ENCODE results near the gene FAM222A.

FAM222A gene

GRCh38 chr12:109808876-109809646 lies 95.4 kb downstream of the FAM222A start:
- no peak for DNase-seq

DNA sequence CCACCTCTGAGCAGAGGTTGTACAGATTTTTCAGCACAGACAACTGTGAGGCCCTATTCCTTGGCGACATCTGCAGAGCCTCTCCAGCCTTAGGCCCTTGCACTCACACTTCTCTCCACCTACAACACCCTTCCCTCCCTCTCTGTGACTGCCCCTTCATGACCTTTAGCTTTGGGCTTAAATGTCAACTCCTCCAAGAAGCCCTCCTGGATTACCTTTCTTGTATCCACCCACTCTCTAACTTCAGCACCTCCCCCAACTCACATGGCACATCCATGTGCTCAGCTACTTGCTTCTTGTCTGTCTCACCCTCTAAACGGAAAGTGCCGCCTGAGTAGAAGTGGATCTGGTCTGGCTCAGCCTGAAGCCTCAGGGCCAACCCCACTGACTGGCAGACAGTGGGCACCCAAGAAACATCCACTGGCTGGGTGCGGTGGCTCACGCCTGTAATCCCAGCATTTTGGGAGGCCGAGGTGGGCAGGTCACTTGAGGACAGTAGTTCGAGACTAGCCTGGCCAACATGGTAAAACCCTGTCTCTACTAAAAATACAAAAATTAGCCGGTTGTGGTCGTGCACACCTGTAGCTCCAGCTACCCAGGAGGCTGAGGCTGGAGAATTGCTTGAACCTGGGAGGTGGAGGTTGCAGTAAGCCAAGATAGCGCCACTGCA lies 97.5 kb downstream of the FAM222A start:
- DNase-seq: no peak

DNA sequence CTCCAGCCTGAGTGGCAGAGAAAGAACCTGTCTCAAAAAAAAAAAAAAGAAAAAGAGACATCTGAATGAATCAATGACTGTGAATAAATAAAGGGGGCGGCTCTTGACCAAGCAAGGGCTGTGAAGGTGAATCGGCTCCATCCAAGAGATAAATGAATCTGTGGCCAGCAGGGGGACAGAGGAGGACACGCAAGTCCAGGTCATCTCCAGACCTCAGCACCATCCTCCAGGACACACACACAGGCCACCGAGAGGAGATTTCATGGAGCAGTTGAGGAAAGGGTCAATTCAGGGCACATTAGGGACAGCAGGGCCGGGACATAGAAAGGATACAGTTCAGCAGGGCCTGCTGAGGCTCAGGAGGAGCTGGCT lies 98.0 kb downstream of the FAM222A start:
- DNase-seq: no peak

- DNase-seq: no peak
Measured at GRCh38 chr12:109813810-109814416, 100.3 kb downstream of the FAM222A start.

GRCh38 chr12:109814600-109815150 lies 101.0 kb downstream of the FAM222A start:
- DNase-seq: no peak

DNA sequence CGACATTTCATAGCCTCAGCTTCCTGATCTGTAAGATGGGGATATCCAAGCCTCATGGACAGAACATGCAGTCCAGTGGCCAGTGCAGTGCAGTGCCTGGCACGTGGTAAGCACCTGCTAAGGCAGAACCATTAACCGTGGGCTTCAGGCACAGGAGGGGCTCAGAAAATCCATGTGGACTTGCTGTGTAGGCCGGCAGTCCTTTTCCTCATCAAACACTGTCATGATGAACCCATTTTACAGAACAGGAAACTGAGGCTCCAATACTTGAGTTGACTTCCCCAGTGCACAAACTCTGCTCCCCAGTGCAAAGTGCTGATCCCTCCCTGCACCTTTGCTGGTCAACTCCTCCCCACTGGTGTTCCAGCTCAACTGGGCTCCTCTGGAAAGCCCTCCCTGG lies 101.6 kb downstream of the FAM222A start:
- no peak for DNase-seq

DNA sequence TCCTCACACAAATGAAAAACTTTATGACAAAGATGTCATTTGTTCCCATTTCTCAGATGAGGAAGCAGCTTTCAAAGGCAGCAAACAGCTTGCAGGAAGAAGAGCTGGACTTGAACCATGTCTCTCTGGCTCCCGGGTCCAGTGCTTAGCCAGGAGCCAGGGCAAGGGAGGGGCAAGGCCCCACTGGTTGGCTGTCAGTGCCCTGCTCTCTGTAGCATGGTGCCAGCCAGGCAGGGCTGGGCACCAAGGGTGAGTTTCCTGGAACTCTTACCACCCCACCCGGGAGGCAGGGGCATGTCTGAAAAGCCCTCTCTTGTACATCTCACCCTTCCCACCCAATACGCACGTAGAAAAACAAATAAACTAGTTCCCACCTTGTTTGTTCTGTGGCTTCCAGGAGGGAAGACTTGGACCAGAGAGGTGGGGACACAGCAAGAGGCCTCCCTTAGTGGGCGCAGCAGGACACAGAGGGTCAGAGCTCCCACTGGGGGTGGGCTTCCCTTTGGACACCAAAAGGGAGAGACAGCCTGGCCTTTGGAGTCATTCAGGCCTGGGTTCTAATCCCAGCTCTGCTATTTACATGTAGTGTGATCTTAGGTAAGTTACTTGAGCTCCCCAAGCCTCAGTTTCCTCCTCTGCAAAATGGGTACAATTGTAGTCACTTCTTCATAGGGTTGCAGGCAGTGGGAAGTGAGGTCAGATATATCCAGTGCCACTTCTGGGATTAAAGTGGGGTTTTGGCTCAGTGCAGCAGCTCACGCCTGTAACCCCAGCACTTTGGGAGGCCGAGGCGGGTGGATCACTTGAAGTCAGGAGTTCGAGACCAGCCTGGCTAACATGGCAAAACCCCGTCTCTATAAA lies 102.4 kb downstream of the FAM222A start:
- no peak for DNase-seq

- DNase-seq: no peak
Measured at GRCh38 chr12:109816870-109817269, 103.2 kb downstream of the FAM222A start.

GRCh38 chr12:109817627-109818231 lies 104.1 kb downstream of the FAM222A start:
- no peak for DNase-seq

- DNase-seq: no peak
Measured at GRCh38 chr12:109818253-109818652, 104.6 kb downstream of the FAM222A start.

DNA sequence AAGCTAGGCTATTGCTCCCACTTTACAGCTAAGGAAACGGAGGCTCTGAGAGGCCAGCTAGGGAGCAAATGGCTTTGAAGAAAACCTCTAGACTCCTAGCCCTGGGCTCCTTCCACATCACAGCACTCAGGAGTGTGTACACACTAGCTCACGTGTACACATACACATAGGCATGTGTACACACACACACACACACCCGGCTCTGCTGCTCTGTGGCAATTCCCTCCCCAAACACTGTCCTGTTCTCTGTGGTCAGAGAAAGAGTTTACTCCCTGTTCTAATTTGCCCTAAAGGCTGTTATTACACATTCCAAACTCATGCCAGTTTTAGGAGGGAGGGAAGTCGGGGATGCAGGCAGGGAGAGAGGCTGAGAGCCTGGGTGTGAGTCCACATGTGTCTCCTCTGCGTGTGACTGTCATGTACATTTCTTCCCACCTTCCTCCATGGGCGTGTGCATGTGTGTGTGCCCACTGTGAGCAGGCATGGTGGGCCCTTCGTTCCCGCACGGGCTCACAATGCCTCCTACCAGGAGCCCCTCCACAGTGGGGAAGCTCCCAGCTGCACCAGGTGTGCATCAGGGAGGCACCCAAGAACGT lies 105.4 kb downstream of the FAM222A start:
- no peak for DNase-seq

Measured in NCI-H1930 (cell line).